ENCODE data around the gene AACS.
"Not testable (repeated sequence)": the region's sequence is repeated elsewhere in the genome, so short reads cannot be mapped to it uniquely, and the experiment has no call there.

Gene AACS

GRCh38 chr12:125079084-125079483 is 13.8 kb downstream of the AACS start:
- TF ChIP-seq BHLHE40 (IDR thresholded peaks at IDR 0.05; ENCODE audit: borderline replicate concordance): no peak
- POLR2A ChIA-PET: no interaction called here
- CTCF ChIA-PET: no interaction called here
- no peak for DNase-seq (ENCODE audit: extremely low spot score)

GRCh38 chr12:125079648-125080645 is 14.7 kb downstream of the AACS start:
- no peak for DNase-seq (ENCODE audit: extremely low spot score)
- TF ChIP-seq CTBP1 (IDR thresholded peaks at IDR 0.05; ENCODE audit: borderline replicate concordance) (no peak), NFRKB (IDR thresholded peaks at IDR 0.05) (no peak), FOXA1 (IDR thresholded peaks at IDR 0.05) (no peak), BHLHE40 (IDR thresholded peaks at IDR 0.05; ENCODE audit: borderline replicate concordance) (no peak), TARDBP (IDR thresholded peaks at IDR 0.05) (no peak), PKNOX1 (IDR thresholded peaks at IDR 0.05) (no peak), ELF4 (IDR thresholded peaks at IDR 0.05) (no peak), L3MBTL2 (conservative IDR thresholded peaks at IDR 0.05) (no peak), HDGF (IDR thresholded peaks at IDR 0.05; ENCODE audit: borderline replicate concordance) (no peak), ARNT (IDR thresholded peaks at IDR 0.05) (no peak), LEF1 (IDR thresholded peaks at IDR 0.05; ENCODE audit: borderline replicate concordance) (no peak), FOXK2 (IDR thresholded peaks at IDR 0.05) (no peak), ZNF384 (IDR thresholded peaks at IDR 0.05) (no peak), SP1 (IDR thresholded peaks at IDR 0.05) (no peak), SUZ12 (IDR thresholded peaks at IDR 0.05) (no peak), FOXM1 (IDR thresholded peaks at IDR 0.05; ENCODE audit: borderline replicate concordance) (no peak)
- ChIA-PET POLR2A (no interaction called here), CTCF (no interaction called here)

- ChIA-PET CTCF (no interaction called here), POLR2A (no interaction called here)
- TF ChIP-seq TARDBP (IDR thresholded peaks at IDR 0.05) (no peak), BHLHE40 (IDR thresholded peaks at IDR 0.05; ENCODE audit: borderline replicate concordance) (no peak), HDGF (IDR thresholded peaks at IDR 0.05; ENCODE audit: borderline replicate concordance) (no peak), FOXA1 (IDR thresholded peaks at IDR 0.05) (no peak), CTBP1 (IDR thresholded peaks at IDR 0.05; ENCODE audit: borderline replicate concordance) (no peak), ARNT (IDR thresholded peaks at IDR 0.05) (no peak), FOXM1 (IDR thresholded peaks at IDR 0.05; ENCODE audit: borderline replicate concordance) (no peak), PKNOX1 (IDR thresholded peaks at IDR 0.05) (no peak)
- no peak for DNase-seq (ENCODE audit: extremely low spot score)
Observed at GRCh38 chr12:125081427-125081826, 16.2 kb downstream of the AACS start.

- DNase-seq (ENCODE audit: extremely low spot score): no peak
- TF ChIP-seq FOXM1 (IDR thresholded peaks at IDR 0.05; ENCODE audit: borderline replicate concordance): no peak
- ChIA-PET CTCF (no interaction called here), POLR2A (no interaction called here)
Observed at GRCh38 chr12:125083072-125083471, 17.8 kb downstream of the AACS start.

GRCh38 chr12:125088199-125088598 is 23.0 kb downstream of the AACS start:
- CTCF ChIA-PET; POLR2A ChIA-PET; DNase-seq (ENCODE audit: extremely low spot score): not testable (repeated sequence)

- no peak for TF ChIP-seq L3MBTL2 (conservative IDR thresholded peaks at IDR 0.05)
- no peak for TF ChIP-seq FOXA1 (IDR thresholded peaks at IDR 0.05)
- no peak for TF ChIP-seq FOXM1 (IDR thresholded peaks at IDR 0.05; ENCODE audit: borderline replicate concordance)
- no peak for TF ChIP-seq PKNOX1 (IDR thresholded peaks at IDR 0.05)
- TF ChIP-seq CTBP1 (IDR thresholded peaks at IDR 0.05; ENCODE audit: borderline replicate concordance): no peak
- TF ChIP-seq SP1 (IDR thresholded peaks at IDR 0.05): no peak
- TF ChIP-seq TARDBP (IDR thresholded peaks at IDR 0.05): no peak
- TF ChIP-seq NFRKB (IDR thresholded peaks at IDR 0.05): no peak
- no peak for TF ChIP-seq SUZ12 (IDR thresholded peaks at IDR 0.05)
- TF ChIP-seq FOXK2 (IDR thresholded peaks at IDR 0.05): no peak
- no peak for TF ChIP-seq ELF4 (IDR thresholded peaks at IDR 0.05)
- TF ChIP-seq HDGF (IDR thresholded peaks at IDR 0.05; ENCODE audit: borderline replicate concordance): no peak
- TF ChIP-seq ZNF384 (IDR thresholded peaks at IDR 0.05): no peak
- TF ChIP-seq ARNT (IDR thresholded peaks at IDR 0.05): no peak
- TF ChIP-seq BHLHE40 (IDR thresholded peaks at IDR 0.05; ENCODE audit: borderline replicate concordance): no peak
- TF ChIP-seq LEF1 (IDR thresholded peaks at IDR 0.05; ENCODE audit: borderline replicate concordance): no peak
- ChIA-PET POLR2A (no interaction called here), CTCF (no interaction called here)
- DNase-seq (ENCODE audit: extremely low spot score): peak; percentile 22
Observed at GRCh38 chr12:125089083-125089482, 23.8 kb downstream of the AACS start.

- ChIA-PET CTCF (no interaction called here), POLR2A (no interaction called here)
- TF ChIP-seq TARDBP (IDR thresholded peaks at IDR 0.05) (no peak), CTBP1 (IDR thresholded peaks at IDR 0.05; ENCODE audit: borderline replicate concordance) (0 out of 2 replicates have a peak, but pooled peaks have one; percentile 18), L3MBTL2 (conservative IDR thresholded peaks at IDR 0.05) (no peak)
- DNase-seq (ENCODE audit: extremely low spot score): no peak
Observed at GRCh38 chr12:125089626-125090025, 24.4 kb downstream of the AACS start.
